A549 (cell line): Measurements from ENCODE around the gene PTGS2.

Source experiments
- BHLHE40 ChIP-seq: IDR thresholded peaks from 2 replicates; pipeline ENCODE4 v1.6.1; 2012; ENCODE audit warnings: low read depth, low read length, inconsistent platforms
- CEBPB ChIP-seq, 2 experiments: fragments of >200 bp in 1 of 2; sonication (Bioruptor Twin) in 1 of 2; formaldehyde crosslinking in 1 of 2; IDR thresholded peaks; 2 replicates each; pipeline ENCODE4 v1.6.1; 2012 to 2016
- POLR2A ChIP-seq: IDR thresholded peaks from 2 replicates; pipeline ENCODE4 v1.6.1; 2012; ENCODE audit warnings: mild to moderate bottlenecking, low read length
- RFX5 ChIP-seq: fragments of 450-650 bp; IDR thresholded peaks from 2 replicates; pipeline ENCODE4 v1.7.1; 2014; ENCODE audit warnings: antibody characterized with exemption, mild to moderate bottlenecking, moderate library complexity
- ZSCAN20 ChIP-seq: fragments of 250-450 bp; sonication (Bioruptor Pico); IDR thresholded peaks from 2 replicates; pipeline ENCODE4 v1.8.0; 2022; ENCODE audit warnings: mild to moderate bottlenecking, moderate library complexity
- TF ChIP-seq, protein P1 (sequence below): fragments of >200 bp; sonication (Bioruptor Twin); formaldehyde crosslinking; IDR thresholded peaks from 3 replicates; pipeline ENCODE4 v1.5.1; 2016
- TF ChIP-seq, protein P2 (sequence below): fragments of 200-600 bp; sonication (generic); IDR thresholded peaks from 2 replicates; pipeline ENCODE4 v1.6.1; 2016; ENCODE audit warnings: antibody characterized with exemption, mild to moderate bottlenecking, moderate library complexity
- TF ChIP-seq, protein P3 (sequence below): fragments of 450-650 bp; IDR thresholded peaks from 2 replicates; pipeline ENCODE4 v1.6.1; 2014; ENCODE audit warnings: antibody characterized with exemption
- TF ChIP-seq, protein P4 (sequence below): fragments of >200 bp; sonication (Bioruptor Twin); formaldehyde crosslinking; IDR thresholded peaks from 3 replicates; pipeline ENCODE4 v1.6.1; 2016

DNA sequence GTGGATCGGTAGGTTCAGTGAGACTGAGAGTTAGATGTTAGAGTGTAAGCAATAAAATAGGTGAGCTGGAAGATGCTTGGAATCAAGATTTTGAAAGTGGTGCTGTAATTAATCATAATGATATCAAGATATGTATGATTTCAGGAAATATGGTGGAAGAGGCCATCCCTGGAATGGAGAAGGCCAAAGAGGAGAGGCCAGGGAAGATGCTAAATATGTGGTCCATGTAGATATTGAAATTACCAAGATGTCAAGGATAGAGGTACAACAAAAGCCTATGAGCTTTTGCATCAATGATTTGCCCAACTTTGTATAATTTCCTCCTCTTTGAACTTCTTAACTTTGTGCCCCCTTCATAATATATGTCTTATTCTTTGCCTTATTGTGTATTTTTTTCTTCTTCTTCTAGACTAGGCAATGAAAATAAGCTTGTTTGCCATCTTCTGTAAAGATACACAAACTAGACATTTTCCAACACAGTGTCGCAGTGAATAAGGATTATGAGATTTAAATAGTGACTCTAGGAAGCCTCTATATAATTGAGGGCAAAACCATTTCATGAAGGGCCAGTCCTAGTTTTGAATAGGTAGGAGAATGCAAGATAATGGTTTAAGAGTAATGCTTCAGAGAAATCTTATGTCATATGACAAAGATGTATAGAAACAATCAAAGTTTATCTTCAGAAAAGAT lies 8.9 kb downstream of the PTGS2 start:
- TF ChIP-seq, protein P1, sequence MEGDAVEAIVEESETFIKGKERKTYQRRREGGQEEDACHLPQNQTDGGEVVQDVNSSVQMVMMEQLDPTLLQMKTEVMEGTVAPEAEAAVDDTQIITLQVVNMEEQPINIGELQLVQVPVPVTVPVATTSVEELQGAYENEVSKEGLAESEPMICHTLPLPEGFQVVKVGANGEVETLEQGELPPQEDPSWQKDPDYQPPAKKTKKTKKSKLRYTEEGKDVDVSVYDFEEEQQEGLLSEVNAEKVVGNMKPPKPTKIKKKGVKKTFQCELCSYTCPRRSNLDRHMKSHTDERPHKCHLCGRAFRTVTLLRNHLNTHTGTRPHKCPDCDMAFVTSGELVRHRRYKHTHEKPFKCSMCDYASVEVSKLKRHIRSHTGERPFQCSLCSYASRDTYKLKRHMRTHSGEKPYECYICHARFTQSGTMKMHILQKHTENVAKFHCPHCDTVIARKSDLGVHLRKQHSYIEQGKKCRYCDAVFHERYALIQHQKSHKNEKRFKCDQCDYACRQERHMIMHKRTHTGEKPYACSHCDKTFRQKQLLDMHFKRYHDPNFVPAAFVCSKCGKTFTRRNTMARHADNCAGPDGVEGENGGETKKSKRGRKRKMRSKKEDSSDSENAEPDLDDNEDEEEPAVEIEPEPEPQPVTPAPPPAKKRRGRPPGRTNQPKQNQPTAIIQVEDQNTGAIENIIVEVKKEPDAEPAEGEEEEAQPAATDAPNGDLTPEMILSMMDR = no peak
- TF ChIP-seq, protein P2, sequence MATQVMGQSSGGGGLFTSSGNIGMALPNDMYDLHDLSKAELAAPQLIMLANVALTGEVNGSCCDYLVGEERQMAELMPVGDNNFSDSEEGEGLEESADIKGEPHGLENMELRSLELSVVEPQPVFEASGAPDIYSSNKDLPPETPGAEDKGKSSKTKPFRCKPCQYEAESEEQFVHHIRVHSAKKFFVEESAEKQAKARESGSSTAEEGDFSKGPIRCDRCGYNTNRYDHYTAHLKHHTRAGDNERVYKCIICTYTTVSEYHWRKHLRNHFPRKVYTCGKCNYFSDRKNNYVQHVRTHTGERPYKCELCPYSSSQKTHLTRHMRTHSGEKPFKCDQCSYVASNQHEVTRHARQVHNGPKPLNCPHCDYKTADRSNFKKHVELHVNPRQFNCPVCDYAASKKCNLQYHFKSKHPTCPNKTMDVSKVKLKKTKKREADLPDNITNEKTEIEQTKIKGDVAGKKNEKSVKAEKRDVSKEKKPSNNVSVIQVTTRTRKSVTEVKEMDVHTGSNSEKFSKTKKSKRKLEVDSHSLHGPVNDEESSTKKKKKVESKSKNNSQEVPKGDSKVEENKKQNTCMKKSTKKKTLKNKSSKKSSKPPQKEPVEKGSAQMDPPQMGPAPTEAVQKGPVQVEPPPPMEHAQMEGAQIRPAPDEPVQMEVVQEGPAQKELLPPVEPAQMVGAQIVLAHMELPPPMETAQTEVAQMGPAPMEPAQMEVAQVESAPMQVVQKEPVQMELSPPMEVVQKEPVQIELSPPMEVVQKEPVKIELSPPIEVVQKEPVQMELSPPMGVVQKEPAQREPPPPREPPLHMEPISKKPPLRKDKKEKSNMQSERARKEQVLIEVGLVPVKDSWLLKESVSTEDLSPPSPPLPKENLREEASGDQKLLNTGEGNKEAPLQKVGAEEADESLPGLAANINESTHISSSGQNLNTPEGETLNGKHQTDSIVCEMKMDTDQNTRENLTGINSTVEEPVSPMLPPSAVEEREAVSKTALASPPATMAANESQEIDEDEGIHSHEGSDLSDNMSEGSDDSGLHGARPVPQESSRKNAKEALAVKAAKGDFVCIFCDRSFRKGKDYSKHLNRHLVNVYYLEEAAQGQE = no peak; the same call in 1 of the 2 replicates
- TF ChIP-seq POLR2A (no peak), CEBPB (IDR thresholded peaks at IDR 0.05) (no peak), RFX5 (no peak), ZSCAN20 (CRISPR knock-in tag) (no peak), BHLHE40 (no peak)
- TF ChIP-seq, protein P3, sequence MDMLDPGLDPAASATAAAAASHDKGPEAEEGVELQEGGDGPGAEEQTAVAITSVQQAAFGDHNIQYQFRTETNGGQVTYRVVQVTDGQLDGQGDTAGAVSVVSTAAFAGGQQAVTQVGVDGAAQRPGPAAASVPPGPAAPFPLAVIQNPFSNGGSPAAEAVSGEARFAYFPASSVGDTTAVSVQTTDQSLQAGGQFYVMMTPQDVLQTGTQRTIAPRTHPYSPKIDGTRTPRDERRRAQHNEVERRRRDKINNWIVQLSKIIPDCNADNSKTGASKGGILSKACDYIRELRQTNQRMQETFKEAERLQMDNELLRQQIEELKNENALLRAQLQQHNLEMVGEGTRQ = no peak
- TF ChIP-seq, protein P4, sequence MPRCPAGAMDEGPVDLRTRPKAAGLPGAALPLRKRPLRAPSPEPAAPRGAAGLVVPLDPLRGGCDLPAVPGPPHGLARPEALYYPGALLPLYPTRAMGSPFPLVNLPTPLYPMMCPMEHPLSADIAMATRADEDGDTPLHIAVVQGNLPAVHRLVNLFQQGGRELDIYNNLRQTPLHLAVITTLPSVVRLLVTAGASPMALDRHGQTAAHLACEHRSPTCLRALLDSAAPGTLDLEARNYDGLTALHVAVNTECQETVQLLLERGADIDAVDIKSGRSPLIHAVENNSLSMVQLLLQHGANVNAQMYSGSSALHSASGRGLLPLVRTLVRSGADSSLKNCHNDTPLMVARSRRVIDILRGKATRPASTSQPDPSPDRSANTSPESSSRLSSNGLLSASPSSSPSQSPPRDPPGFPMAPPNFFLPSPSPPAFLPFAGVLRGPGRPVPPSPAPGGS = no peak
